SK-N-SH (cell line): ENCODE data around the gene FMR1.

Experiments used
- MAX ChIP-seq: IDR thresholded peaks from 2 replicates; pipeline ENCODE4 v1.4.0; 2012; ENCODE audit warnings: low read depth
- MEF2A ChIP-seq: IDR thresholded peaks from 2 replicates; pipeline ENCODE4 v1.4.0; 2012; ENCODE audit warnings: low read depth, borderline replicate concordance
- MXI1 ChIP-seq: IDR thresholded peaks from 2 replicates; pipeline ENCODE4 v1.6.1; 2012; ENCODE audit warnings: mild to moderate bottlenecking, low read depth, low read length, improper control_type of control experiment

GRCh38 chrX:147920161-147920666, 8.5 kb downstream of the FMR1 start:
- TF ChIP-seq MEF2A (no peak), MAX (no peak), MXI1 (no peak)
